Measurements from ENCODE around the gene TDP1. TPM values are rescaled to one million over a fixed set of nuclear protein-coding genes. Genes with fewer than 3 reads are reported as not detected.

Gene TDP1
- total and polyA plus RNA-seq, 2 experiments from 2014 or later, result 23.0 to 63.6 TPM

GRCh38 chr14:90019824-90020523 lies 64.2 kb downstream of the TDP1 start (continued):
- TF ChIP-seq POLR2AphosphoS5 (IDR thresholded peaks at IDR 0.05; ENCODE audit: low read depth) (no peak), EZH2phosphoT487 (IDR thresholded peaks at IDR 0.05; ENCODE audit: unreplicated experiment) (no peak), CTCF (conservative IDR thresholded peaks at IDR 0.05; ENCODE audit: low read depth in 2 of 2) (no peak)
- TF ChIP-seq, protein P1, sequence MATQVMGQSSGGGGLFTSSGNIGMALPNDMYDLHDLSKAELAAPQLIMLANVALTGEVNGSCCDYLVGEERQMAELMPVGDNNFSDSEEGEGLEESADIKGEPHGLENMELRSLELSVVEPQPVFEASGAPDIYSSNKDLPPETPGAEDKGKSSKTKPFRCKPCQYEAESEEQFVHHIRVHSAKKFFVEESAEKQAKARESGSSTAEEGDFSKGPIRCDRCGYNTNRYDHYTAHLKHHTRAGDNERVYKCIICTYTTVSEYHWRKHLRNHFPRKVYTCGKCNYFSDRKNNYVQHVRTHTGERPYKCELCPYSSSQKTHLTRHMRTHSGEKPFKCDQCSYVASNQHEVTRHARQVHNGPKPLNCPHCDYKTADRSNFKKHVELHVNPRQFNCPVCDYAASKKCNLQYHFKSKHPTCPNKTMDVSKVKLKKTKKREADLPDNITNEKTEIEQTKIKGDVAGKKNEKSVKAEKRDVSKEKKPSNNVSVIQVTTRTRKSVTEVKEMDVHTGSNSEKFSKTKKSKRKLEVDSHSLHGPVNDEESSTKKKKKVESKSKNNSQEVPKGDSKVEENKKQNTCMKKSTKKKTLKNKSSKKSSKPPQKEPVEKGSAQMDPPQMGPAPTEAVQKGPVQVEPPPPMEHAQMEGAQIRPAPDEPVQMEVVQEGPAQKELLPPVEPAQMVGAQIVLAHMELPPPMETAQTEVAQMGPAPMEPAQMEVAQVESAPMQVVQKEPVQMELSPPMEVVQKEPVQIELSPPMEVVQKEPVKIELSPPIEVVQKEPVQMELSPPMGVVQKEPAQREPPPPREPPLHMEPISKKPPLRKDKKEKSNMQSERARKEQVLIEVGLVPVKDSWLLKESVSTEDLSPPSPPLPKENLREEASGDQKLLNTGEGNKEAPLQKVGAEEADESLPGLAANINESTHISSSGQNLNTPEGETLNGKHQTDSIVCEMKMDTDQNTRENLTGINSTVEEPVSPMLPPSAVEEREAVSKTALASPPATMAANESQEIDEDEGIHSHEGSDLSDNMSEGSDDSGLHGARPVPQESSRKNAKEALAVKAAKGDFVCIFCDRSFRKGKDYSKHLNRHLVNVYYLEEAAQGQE (IDR thresholded peaks at IDR 0.05; ENCODE audit: unreplicated experiment), result no peak

GRCh38 chr14:90023176-90023896 lies 67.6 kb downstream of the TDP1 start:
- H3K4me3 ChIP-seq, result no peak overlapping the region
- TF ChIP-seq JUNB (IDR thresholded peaks at IDR 0.05; ENCODE audit: unreplicated experiment) (no peak), CREB1 (CRISPR knock-in tag; IDR thresholded peaks at IDR 0.05; ENCODE audit: low read depth) (no peak), CTCF (conservative IDR thresholded peaks at IDR 0.05; ENCODE audit: low read depth in 2 of 2) (no peak)
- TF ChIP-seq, protein P1 (IDR thresholded peaks at IDR 0.05; ENCODE audit: unreplicated experiment), result no peak
- DNase-seq (ENCODE audit: low spot score) (no peak), ATAC-seq (no peak)
- no peak overlapping the region for H2AFZ ChIP-seq
- H3K27me3 ChIP-seq (ENCODE audit: insufficient read depth), result no peaks in the 10 kb centered on the region
- H3K79me2 ChIP-seq (replicated peaks; ENCODE audit: insufficient read depth), result no peaks in the 10 kb centered on the region
- H3K27ac Mint-ChIP-seq, result no peak overlapping the region
- no peaks in the 10 kb centered on the region for H3F3A ChIP-seq (replicated peaks; ENCODE audit: low read depth)
- no peak overlapping the region for H3K4me2 ChIP-seq
- H3K27ac ChIP-seq (ENCODE audit: low read depth), result no peak overlapping the region
- no peaks in the 10 kb centered on the region for H3K9me2 ChIP-seq (ENCODE audit: insufficient read depth)
- H3K27me3 Mint-ChIP-seq (ENCODE audit: insufficient read depth, low read depth, poor library complexity), result no peaks in the 10 kb centered on the region
- H3K36me3 ChIP-seq (ENCODE audit: insufficient read depth), result peaks cover 10% of the 10 kb centered on the region
- H3K4me3 Mint-ChIP-seq, result no peak overlapping the region
- H3K36me3 Mint-ChIP-seq (ENCODE audit: low read depth), result peaks cover 47% of the 10 kb centered on the region
- peaks cover 2% of the 10 kb centered on the region; the same call in 1 of the 3 replicates for H3K4me1 Mint-ChIP-seq
- H3K9me3 Mint-ChIP-seq, result no peaks in the 10 kb centered on the region; the same call in 2 of the 3 replicates
- no peaks in the 10 kb centered on the region for H4K20me1 ChIP-seq (replicated peaks; ENCODE audit: insufficient read depth)
- H3K4me1 ChIP-seq (ENCODE audit: insufficient read depth), result no peaks in the 10 kb centered on the region
